HCT116 (cell line): ENCODE data around the gene TMEM143.

ENCODE experiments used
- CBX3 ChIP-seq: IDR thresholded peaks from 2 replicates; pipeline ENCODE4 v1.6.1; 2012; ENCODE audit warnings: low read depth
- EGR1 ChIP-seq: IDR thresholded peaks from 2 replicates; pipeline ENCODE4 v1.6.1; 2012; ENCODE audit warnings: low read depth
- ELF1 ChIP-seq: IDR thresholded peaks from 2 replicates; pipeline ENCODE4 v1.6.1; 2012; ENCODE audit warnings: low read depth, borderline replicate concordance
- EZH2 ChIP-seq: fragments of 200-600 bp; sonication (generic); IDR thresholded peaks from 2 replicates; pipeline ENCODE4 v1.6.1; 2017; ENCODE audit warnings: antibody characterized with exemption, mixed run types
- EZH2phosphoT487 ChIP-seq: fragments of 200-600 bp; IDR thresholded peaks from 2 replicates; pipeline ENCODE4 v1.6.1; 2018; ENCODE audit warnings: antibody characterized with exemption, borderline replicate concordance
- POLR2A ChIP-seq: IDR thresholded peaks from 2 replicates; pipeline ENCODE4 v1.7.0; 2011; ENCODE audit warnings: borderline replicate concordance; ENCODE audit not compliant: insufficient read depth, insufficient read length; ENCODE audit errors: extremely low read depth
- POLR2AphosphoS5 ChIP-seq: IDR thresholded peaks from 2 replicates; pipeline ENCODE4 v1.6.1; 2011; ENCODE audit warnings: mild to moderate bottlenecking, low read depth, low read length, moderate library complexity
- TCF7L2 ChIP-seq: IDR thresholded peaks from 2 replicates; pipeline ENCODE4 v1.7.0; 2011; ENCODE audit warnings: borderline replicate concordance, inconsistent platforms; ENCODE audit not compliant: insufficient read depth, insufficient read length; ENCODE audit errors: extremely low read depth
- YY1 ChIP-seq: IDR thresholded peaks from 2 replicates; pipeline ENCODE4 v1.6.1; 2011; ENCODE audit warnings: low read length, low read depth, moderate library complexity, mild to moderate bottlenecking; ENCODE audit not compliant: insufficient replicate concordance; ENCODE audit errors: extremely low read depth
- ZFX ChIP-seq: fragments of 450-650 bp; IDR thresholded peaks from 2 replicates; pipeline ENCODE4 v1.6.1; 2017
- TF ChIP-seq, protein P1 (sequence below), 3 experiments: fragments of 200-600 bp in 1 of 3; sonication (generic) in 1 of 3; IDR thresholded peaks in 2 of 3; conservative IDR thresholded peaks in 1 of 3; 2 replicates each; pipeline ENCODE4 v1.5.1; 2012 to 2017; ENCODE audit warnings: low read depth in 2 of 3, low read length in 2 of 3, antibody characterized with exemption in 1 of 3, borderline replicate concordance in 1 of 3, control low read depth in 1 of 3, mild to moderate bottlenecking in 1 of 3, mixed read lengths in 1 of 3, mixed run types in 1 of 3, moderate library complexity in 1 of 3; ENCODE audit not compliant: insufficient read depth in 1 of 3
- TF ChIP-seq, protein P2 (sequence below): IDR thresholded peaks from 2 replicates; pipeline ENCODE4 v1.6.1; 2012; ENCODE audit warnings: low read depth
- TF ChIP-seq, protein P3 (sequence below): IDR thresholded peaks from 2 replicates; pipeline ENCODE4 v1.6.1; 2012

DNA sequence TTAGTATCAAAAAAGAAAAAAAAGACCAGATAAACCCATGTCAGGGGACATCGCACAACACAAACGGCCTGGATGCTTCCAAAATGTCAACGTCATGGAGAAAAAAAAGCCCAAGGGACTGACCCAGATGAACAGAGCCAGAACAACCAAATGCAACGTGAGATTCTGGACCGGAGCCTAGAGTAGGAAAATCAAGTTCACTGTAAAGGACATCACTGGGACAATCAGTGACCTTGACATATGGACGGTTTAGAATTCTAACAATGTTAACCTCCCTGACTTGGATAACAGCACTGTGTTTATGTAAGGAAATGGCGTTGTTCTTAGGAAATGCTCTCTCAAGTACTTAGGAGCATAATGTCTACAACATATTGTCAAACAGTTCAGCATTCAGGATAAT, 53.5 kb downstream of the TMEM143 start:
- no peak for TF ChIP-seq POLR2A
- TF ChIP-seq YY1: no peak
- TF ChIP-seq EZH2: no peak
- TF ChIP-seq, protein P1, sequence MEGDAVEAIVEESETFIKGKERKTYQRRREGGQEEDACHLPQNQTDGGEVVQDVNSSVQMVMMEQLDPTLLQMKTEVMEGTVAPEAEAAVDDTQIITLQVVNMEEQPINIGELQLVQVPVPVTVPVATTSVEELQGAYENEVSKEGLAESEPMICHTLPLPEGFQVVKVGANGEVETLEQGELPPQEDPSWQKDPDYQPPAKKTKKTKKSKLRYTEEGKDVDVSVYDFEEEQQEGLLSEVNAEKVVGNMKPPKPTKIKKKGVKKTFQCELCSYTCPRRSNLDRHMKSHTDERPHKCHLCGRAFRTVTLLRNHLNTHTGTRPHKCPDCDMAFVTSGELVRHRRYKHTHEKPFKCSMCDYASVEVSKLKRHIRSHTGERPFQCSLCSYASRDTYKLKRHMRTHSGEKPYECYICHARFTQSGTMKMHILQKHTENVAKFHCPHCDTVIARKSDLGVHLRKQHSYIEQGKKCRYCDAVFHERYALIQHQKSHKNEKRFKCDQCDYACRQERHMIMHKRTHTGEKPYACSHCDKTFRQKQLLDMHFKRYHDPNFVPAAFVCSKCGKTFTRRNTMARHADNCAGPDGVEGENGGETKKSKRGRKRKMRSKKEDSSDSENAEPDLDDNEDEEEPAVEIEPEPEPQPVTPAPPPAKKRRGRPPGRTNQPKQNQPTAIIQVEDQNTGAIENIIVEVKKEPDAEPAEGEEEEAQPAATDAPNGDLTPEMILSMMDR (IDR thresholded peaks at IDR 0.05 in 2 of 3, conservative IDR thresholded peaks at IDR 0.05 in 1 of 3; ENCODE audit: borderline replicate concordance in 1 of 3, insufficient read depth in 1 of 3, low read depth in 2 of 3, low read length in 2 of 3): no peak
- TF ChIP-seq TCF7L2: no peak
- TF ChIP-seq ZFX: no peak
- no peak for TF ChIP-seq EGR1
- no peak for TF ChIP-seq CBX3
- TF ChIP-seq EZH2phosphoT487: no peak
- TF ChIP-seq POLR2AphosphoS5: no peak
- TF ChIP-seq, protein P2, sequence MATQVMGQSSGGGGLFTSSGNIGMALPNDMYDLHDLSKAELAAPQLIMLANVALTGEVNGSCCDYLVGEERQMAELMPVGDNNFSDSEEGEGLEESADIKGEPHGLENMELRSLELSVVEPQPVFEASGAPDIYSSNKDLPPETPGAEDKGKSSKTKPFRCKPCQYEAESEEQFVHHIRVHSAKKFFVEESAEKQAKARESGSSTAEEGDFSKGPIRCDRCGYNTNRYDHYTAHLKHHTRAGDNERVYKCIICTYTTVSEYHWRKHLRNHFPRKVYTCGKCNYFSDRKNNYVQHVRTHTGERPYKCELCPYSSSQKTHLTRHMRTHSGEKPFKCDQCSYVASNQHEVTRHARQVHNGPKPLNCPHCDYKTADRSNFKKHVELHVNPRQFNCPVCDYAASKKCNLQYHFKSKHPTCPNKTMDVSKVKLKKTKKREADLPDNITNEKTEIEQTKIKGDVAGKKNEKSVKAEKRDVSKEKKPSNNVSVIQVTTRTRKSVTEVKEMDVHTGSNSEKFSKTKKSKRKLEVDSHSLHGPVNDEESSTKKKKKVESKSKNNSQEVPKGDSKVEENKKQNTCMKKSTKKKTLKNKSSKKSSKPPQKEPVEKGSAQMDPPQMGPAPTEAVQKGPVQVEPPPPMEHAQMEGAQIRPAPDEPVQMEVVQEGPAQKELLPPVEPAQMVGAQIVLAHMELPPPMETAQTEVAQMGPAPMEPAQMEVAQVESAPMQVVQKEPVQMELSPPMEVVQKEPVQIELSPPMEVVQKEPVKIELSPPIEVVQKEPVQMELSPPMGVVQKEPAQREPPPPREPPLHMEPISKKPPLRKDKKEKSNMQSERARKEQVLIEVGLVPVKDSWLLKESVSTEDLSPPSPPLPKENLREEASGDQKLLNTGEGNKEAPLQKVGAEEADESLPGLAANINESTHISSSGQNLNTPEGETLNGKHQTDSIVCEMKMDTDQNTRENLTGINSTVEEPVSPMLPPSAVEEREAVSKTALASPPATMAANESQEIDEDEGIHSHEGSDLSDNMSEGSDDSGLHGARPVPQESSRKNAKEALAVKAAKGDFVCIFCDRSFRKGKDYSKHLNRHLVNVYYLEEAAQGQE: no peak
- TF ChIP-seq, protein P3, sequence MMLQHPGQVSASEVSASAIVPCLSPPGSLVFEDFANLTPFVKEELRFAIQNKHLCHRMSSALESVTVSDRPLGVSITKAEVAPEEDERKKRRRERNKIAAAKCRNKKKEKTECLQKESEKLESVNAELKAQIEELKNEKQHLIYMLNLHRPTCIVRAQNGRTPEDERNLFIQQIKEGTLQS: no peak
- TF ChIP-seq ELF1: no peak
